ENCODE data around the gene ENKUR.
A peak's percentile ranks its signal among the peaks of the same experiment; 100 is the strongest.
"Not testable (repeated sequence)": the region's sequence is repeated elsewhere in the genome, so short reads cannot be mapped to it uniquely, and the experiment has no call there.

The ENKUR gene

DNA sequence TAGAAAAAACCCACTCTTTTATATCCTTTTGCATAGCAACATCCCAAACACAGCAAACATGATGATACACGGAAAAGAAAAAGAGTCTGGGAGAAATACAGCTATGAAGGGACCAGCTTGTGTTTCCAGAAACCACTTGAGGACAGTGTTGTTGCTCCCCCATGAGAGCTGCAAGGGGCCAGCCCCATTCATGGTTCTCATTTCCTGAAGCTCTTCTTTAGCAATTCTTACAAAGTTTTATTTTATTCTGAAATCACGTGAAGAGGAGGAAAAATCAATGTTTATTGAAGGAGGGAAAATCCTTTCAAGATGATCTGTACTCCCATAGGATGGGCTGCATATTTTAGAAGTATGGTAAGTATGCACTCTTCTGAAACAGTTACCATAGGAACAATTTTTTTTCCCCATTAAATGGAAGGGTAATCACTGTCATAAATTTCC is 46.1 kb downstream of the ENKUR start:
- no peak for DNase-seq

- not testable (repeated sequence) for DNase-seq
These were observed 47.0 kb downstream of the ENKUR start for GRCh38 chr10:24968951-24969350.

DNA sequence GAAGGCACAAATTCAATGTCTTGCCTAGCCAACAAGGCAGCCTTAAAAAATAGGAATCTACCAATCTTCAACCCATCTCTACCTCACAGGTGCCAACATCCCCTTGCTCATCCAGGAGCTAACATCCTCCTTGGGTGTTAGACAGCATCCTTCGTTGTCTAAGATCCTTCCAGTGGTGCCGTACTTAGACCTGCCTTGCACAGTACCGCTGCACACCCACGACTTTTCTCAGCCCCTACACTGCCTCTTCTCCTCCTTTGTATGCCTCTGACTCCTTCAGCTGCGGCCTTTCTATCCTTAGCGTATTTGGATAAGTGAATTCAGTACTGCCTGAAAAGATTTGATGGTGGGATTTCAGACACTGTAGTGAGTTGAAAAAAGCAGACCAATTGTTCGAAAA is 47.6 kb downstream of the ENKUR start:
- no peak for DNase-seq

DNA sequence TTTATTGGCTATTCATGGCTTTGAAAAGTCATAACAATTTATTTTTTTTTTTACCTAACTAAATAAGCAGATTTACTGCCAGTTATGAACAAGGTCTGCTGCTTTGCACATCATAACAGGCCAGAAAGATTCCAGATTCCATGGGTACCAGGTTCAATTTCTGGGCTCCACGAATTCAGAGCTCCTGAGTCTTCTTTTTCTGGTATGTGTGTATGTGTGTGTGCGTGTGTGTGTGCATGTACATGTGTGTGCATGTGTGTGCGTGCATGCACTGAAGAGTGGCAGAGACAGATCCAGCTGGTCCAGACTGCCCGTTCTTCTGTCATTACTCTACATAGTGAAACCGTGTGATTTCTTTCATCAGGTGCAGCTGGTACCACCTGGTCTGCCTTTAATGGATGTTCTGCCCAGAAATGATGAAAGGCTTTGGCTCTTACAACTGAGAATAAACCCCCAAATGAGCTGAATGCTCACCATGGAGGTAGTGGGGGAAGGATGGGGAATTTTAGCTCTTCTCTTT is 48.9 kb downstream of the ENKUR start:
- DNase-seq = no peak

- DNase-seq = no peak
These were observed 50.9 kb downstream of the ENKUR start for GRCh38 chr10:24965051-24965450.

DNA sequence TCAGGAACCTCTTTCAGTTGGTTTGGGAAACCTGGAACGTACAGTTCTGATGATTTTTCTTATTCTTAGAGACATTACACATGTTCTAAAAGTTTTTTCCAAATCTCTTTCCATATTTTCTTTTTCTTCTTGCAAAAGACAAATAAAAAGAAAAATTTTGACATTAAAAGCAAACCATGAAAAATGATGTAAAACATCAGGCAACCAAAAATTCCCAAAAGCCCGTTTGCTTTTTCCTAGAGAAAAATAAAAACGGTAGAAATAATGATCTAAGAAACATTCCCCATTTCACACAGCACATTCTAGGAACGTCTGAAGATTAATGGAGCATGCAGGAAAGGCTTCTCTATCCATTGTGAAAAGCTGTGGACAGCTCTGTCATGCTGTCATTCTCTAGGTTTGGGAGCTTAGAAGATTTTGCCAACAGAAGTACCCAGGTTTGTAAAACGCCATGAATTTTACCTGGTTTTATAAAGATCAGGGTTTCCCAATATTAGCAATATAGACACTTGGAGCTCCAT is 52.4 kb downstream of the ENKUR start:
- no peak for DNase-seq

DNA sequence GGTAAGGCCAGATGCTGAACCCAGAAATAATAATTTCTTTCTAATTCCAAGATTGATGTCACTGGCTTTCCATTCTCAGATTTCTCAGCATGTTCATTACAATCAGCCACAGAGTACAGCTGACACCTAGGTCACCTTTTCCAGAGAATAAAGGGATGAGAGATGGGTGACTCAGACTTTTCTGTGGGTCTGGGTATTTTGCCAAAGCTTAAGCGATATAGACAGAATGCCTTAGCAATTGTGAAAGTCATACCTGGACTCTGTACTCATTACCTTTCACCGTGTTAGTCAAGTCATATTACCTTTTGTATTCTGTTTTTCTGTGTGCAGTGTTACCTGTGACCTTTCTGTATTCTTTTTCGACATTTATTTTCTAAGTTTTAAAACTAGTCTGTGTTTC is 53.0 kb downstream of the ENKUR start:
- DNase-seq = no peak

DNA sequence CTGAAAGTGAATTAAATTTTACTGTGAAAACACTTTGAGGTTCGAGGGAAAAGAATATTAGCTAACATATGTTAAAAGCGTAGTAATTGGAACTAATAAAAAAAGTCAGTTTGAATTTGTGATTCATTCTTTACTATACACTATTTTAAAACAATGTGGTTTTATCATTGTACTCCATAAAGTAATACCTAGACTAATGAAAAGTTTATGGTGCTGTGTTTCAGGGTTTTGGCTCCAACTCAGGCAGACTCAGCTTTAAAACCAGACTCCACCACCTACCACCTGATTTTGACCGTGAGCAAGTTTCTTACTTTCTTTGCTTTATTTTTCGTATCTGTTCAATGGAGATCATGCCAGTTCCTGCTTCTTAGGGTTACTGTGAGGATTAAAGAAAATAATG is 54.4 kb downstream of the ENKUR start:
- DNase-seq = no peak

DNA sequence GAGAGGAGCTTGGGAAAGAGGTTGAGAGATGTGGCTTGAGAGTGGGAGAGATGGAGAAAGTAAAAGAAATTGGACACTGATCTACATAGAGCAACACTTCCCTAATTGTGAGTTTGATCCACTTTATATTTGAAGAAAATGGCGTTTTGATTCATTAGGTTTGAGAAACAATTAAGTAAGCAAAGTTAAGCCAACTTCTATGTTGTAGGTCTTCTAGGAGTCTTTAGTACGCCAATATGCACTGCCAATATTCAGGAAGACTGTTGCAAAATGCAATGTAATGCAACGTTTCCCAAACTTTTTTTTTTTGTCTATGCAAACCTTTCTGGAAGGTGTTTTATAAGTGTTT is 56.6 kb downstream of the ENKUR start:
- DNase-seq = no peak

- DNase-seq = no peak
These were observed 57.1 kb downstream of the ENKUR start for GRCh38 chr10:24958721-24959381.

GRCh38 chr10:24958091-24958720 is 57.8 kb downstream of the ENKUR start:
- no peak for DNase-seq

DNA sequence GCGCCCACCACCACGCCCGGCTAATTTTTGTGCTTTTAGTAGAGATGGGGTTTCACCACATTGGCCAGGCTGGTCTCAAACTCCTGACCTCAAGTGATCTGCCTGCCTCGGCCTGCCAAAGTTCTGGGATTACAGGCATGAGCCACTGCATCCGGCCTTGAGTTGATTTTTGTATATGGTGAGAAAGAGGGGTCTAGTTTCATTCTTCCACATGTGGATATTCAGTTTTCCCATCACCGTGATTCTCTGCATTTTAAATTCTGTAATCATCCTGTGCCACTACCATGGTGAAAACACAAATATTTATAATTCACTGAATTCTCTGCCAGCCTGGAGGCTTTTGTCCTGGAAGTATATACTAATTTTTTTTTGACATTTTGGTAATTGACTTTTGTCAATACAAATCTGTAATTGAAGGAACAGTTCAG is 58.3 kb downstream of the ENKUR start:
- DNase-seq = not testable (repeated sequence)

DNA sequence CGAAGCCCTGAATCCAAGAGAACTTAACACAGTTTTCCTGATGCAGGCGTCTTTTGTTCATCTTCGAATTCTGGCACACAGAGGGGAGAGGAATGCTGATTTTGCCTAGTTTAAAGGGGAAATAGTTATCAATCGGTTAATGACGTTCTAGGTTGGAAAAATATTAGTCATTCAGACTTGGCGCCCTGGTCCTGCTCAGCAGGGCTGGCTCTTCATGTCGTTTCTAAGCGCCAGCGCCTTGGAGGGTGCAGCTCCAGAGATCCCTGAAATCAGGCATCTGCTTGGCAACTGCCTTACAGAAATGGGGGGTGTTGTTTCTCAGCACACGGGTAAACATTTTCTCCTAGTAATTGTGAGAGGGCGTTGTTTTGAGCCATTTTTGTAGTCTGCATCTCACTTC is 62.3 kb downstream of the ENKUR start:
- DNase-seq = no peak

GRCh38 chr10:24952707-24953645 is 63.0 kb downstream of the ENKUR start:
- DNase-seq = peak; percentile 39

- DNase-seq = no peak
These were observed 63.7 kb downstream of the ENKUR start, which contains the start of gene PRTFDC1 for GRCh38 chr10:24952143-24952706. PRTFDC1 (minus strand) TSS chr10:24952606; CDS start chr10:24952575, 31 bp downstream.

- DNase-seq = no peak
These were observed 64.5 kb downstream of the ENKUR start for GRCh38 chr10:24951201-24952142.

DNA sequence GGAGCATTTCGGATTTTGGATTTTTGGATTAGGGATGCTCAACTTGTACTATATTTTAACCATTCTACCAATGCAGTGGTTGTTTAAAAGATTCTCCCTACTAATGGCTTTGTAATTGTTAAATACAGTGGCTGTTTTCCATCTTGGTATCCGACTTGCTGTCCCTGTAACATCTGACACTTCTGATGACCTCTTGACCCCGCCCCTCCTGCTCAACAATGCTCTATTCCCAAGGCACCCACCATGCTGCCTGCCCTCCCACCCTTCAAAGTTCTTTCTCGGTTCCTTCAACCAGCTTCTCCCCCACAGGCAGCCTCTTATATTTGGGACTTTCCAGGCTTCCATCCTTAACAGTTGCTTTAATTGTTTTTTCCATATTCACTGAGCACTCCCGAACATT is 65.5 kb downstream of the ENKUR start:
- no peak for DNase-seq

GRCh38 chr10:24949616-24950015 is 66.3 kb downstream of the ENKUR start:
- no peak for DNase-seq

- DNase-seq = no peak
These were observed 68.5 kb downstream of the ENKUR start for GRCh38 chr10:24947304-24948097.

DNA sequence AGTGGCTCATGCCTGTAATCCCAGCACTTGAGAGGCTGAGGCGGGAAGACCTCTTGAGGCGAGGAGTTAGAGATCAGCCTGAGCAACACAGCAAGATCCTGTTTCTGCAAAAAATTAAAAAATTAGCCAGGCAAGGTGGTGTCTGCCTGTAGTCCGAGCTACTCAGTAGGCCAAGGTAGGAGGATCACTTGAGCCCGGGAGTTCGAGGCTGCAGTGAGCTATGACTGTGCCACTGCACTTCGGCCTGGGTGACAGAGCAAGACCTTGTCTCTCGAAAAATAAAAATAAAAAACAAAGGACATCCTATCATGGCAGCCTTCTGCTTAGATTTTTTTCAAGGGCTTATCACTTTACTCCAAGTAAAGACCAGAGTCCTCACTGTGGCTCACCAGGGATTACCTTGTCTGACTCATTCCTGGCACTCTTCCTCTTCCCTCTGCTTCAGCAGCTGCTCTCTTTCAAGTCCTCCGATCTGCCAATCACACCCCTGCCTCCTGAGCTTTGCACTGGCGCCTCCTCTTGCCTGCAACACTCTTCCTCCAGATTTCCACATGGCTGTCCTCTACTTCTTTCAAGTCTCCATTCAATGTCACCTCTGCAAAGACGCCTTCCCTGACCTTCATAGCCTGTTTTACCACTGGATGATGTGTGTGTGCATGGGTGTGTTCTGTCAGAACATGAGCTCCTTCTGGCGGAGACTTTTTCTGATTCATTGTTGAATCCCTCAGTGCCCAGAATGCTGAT is 71.3 kb downstream of the ENKUR start:
- DNase-seq = no peak

Measured in effector CD8-positive, alpha-beta T cell (primary cell).